ENCODE results near the gene TBC1D22A.

DNA sequence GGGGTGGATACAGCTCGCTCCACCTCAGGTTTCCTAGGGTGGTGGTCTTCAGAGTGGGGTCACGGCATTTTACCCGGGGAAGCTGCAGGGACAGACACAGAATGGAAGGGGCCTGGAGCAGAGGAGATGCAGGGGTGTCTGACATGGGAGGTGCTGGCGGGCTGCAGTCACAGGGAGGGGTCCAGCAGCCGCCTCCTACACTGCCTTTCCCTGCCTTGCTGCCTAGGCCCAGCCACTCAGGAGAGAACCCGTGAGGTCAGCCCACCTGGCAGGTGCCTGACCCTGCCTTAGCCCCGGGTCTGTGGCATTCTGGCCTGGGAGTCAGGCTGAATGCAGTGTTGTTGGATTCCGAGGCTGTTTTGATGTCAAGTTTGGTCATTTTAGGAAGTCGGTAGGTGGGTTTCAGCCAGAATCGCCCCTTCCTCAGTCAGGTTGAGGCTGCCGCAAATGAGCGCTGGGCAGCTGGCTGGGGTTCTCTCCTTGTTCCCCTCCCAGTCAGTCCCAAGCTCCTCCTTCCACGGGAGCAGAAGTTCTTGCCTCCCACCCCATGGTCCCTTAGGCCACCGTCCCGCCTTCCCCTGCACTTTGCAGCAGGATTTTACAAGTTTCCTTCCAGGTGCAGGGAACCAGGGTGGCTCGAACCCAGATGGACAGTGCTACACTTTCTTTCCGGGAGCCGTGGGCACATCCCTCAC, 294.5 kb downstream of the TBC1D22A start:
- TF ChIP-seq, protein P1, sequence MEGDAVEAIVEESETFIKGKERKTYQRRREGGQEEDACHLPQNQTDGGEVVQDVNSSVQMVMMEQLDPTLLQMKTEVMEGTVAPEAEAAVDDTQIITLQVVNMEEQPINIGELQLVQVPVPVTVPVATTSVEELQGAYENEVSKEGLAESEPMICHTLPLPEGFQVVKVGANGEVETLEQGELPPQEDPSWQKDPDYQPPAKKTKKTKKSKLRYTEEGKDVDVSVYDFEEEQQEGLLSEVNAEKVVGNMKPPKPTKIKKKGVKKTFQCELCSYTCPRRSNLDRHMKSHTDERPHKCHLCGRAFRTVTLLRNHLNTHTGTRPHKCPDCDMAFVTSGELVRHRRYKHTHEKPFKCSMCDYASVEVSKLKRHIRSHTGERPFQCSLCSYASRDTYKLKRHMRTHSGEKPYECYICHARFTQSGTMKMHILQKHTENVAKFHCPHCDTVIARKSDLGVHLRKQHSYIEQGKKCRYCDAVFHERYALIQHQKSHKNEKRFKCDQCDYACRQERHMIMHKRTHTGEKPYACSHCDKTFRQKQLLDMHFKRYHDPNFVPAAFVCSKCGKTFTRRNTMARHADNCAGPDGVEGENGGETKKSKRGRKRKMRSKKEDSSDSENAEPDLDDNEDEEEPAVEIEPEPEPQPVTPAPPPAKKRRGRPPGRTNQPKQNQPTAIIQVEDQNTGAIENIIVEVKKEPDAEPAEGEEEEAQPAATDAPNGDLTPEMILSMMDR (IDR thresholded peaks at IDR 0.05) = no peak
- no peak for TF ChIP-seq POLR2A (IDR thresholded peaks at IDR 0.05)
